ENCODE results near the gene DCHS1.

Gene DCHS1

DNA sequence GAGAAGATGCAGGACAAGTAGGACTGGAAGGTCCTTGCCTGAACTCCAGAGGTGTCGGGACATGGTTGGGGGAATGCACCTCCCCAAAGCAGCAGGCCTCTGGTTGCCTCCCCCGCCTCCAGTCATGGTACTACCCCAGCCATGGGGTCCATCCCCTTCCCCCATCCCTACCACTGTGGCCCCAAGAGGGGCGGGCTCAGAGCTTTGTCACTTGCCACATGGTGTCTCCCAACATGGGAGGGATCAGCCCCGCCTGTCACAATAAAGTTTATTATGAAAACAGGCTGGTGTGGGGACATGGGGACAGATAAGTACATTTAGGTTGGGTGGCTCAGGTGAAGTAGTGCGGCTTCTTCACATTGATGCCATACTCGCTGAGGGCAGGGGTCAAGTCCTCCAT is 45.0 kb downstream of the DCHS1 start:
- DNase-seq, result peak; percentile 12

DNA sequence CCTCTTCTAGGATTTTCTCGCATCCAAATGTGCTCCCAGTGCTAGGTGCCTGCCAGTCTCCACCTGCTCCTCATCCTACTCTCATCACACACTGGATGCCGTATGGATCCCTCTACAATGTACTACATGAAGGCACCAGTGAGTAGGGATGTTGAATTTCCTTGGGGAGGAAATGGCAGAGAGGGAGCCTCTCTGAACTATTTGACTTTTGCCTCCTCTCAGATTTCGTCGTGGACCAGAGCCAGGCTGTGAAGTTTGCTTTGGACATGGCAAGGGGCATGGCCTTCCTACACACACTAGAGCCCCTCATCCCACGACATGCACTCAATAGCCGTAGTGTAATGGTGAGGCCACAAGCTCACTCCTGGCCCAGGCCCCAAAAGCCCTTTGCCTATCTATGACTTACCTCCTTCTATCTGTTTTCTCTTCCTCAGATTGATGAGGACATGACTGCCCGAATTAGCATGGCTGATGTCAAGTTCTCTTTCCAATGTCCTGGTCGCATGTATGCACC is 46.0 kb downstream of the DCHS1 start:
- peak; percentile 9 for DNase-seq

DNA sequence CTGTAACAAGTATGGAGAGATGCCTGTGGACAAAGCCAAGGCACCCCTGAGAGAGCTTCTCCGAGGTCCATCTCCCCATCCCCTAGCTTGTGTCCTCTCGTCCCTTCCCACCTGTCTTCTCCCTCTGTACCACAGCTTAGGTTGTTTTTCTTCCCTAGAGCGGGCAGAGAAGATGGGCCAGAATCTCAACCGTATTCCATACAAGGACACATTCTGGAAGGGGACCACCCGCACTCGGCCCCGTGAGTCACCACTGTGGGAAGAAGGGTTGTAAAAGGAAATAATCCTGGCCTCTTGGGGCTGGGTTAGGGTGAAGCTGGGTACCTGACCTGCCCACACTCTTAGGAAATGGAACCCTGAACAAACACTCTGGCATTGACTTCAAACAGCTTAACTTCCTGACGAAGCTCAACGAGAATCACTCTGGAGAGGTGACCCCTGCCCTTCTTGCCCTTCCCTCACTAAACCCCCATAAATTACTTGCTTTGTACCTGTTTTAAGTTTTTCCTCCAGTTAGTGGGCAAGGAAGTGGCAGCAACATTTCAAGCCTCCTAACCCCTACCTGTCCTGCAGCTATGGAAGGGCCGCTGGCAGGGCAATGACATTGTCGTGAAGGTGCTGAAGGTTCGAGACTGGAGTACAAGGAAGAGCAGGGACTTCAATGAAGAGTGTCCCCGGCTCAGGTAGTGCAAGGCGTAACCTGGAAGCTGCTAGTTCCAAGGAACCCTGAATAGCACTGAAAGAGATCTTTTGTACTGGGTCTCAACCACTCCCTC is 46.7 kb downstream of the DCHS1 start:
- peak; percentile 7 for DNase-seq

DNA sequence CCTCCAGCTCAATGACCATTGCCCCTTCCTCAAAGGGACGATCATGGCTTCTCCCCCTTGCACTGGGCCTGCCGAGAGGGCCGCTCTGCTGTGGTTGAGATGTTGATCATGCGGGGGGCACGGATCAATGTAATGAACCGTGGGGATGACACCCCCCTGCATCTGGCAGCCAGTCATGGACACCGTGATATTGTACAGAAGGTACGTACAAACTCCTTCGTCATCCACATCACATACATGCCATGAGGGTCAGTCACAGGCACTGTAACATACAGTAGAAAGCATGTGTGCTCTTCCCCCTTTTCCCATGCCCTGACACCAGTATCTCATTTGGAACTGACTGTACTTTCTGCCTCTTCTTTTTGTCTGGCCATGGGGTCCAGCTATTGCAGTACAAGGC is 47.6 kb downstream of the DCHS1 start:
- DNase-seq, result no peak

DNA sequence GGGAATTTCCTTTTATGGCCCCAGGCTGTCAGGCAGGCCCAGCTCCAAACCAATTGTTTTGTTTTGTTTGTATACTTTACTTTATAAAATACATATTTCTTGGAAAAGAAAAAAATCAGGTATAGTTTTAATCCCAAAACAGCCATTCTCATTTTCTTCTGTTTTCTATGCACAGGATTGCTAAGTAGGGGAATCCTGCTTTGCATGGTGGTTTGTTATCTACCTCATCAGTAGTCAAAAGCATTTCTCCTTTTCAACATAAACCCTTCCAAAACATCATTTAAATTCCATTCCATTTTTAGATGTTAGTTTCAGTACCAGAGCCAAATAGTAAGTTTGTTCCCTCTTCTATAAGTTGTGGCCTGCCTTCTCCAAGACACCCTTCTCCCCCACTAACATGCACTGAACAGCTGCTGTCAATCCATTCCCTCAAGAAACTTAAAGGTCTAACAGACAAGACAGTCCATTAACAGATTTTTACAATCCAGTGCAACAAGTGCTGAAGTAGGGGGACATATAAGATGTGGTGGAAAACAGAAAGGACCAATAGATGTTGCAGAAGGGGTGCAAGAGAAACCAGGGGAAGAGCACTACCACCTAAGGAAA is 48.3 kb downstream of the DCHS1 start:
- DNase-seq, result no peak

DNA sequence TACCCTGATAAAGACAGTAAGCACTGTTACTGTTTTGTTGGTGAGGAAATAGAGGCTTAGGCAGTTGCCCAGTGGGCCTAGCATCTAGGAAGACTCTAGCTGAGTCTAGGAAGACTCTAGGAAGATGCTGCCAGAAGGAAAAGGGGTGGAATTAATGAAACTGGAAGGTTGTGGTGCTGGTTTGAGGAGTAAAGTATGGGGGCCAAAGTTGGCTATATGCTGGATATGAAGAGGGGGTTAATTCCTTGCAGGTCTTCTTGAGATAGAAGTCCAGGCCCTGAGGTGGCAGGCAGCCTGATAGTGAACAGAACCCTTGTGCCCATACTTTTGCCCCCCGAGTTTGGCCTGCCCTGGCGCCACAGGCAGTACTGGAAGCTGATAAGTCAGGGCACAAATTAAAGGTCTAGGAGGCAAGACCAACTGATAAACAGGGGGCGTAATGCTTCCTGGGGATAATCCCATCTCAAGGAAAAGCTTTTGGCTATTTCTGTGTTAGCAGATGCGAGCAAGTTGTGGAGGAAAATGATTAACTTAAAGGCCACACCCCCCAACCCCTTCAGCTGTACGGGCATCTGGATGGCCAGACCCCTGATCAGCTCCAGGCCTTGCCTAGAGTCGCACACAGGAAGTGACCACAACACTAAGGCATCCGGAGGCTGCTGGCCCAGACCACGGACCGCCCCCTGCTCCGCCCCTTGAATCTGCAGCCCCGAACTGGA is 49.0 kb downstream of the DCHS1 start:
- peak; percentile 76 for DNase-seq

DNA sequence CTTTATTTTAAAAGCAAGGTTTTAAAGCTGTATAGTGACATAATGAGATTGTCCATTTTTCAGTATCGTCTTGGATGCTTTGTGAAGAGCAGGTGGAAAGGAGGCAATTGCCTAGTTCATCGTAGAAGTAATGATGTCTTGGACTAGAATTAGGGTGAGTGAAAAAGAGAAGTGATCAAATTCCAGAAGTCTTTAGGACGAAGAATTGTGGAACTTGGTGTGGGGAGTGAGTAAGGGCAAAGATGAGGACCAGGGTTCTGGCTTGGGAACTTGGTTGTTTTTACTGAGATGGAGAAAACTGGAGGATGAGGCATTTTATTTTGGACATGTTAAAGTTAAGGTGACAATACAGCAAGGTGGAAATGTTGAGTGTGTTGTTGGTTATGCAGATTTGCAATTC is 50.8 kb downstream of the DCHS1 start:
- DNase-seq, result no peak

DNA sequence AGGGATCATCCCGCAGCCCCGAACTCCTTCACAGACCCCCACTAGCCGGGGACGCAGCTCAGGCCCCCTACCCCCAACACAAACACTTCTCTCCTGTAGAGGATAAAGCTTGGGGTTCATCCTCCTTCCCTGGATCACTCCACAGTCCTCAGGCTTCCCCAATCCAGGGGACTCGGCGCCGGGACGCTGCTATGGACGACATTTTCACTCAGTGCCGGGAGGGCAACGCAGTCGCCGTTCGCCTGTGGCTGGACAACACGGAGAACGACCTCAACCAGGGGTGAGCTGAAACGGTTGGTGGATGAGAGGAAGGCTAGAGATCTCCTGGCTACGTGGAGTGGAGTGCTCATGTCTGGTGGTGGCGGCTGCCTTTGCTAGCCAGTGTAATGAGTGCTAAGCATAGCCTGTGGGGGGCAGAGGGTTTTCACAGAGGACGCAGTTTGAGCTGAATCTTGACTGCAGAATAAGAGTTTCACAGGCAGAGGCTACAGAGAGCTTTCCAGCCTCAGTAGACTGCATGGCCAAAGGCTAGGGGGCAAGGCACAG is 51.5 kb downstream of the DCHS1 start:
- peak; percentile 69 for DNase-seq

DNA sequence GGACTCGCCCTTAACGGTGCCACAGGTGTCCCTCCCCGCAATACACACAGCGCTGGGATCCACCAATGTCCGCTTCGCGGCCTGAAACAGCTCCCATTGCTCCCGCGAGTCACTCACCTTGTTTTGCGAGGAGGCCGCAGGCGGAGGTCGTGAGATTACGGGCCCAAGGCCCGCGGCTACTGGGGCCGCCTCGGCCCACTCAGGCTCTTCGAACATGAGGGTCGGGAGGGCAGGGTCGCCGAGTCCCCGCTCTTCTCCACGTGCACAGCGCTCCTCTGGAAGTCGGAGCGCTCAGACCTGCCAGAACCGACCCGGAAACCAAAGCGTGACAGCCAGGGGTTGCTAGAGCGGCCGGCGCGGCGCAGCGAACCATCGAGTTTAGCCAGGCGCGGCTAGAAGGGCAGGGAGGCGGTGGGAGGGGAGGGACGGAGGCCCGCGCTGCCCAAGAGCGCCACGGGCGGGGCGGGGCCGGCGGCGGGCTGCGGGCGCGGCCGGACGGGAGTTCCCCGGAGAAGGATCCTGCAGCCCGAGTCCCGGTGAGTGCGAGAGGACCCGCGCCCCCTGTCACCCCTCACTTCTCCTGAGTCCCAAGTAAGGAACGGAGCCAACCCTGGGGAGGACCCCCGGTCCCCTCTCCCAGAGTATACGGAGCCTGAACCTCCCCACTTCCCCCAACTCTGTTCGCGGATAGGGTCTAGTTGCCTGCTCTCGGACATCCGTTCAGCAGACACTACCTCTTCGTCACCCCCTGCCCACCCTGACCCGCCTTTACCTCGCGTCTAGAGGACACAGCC is 52.1 kb downstream of the DCHS1 start, which contains the start of the genes ILK and RRP8:
ILK (plus strand) TSS at position 488 of the 794 bp plus-strand sequence. CDS start 498 bp downstream, outside the sequence.
RRP8 (minus strand) TSS at position 330 of the 794 bp plus-strand sequence; CDS start at position 216, 114 bp downstream.
- peak; percentile 89 for DNase-seq

DNA sequence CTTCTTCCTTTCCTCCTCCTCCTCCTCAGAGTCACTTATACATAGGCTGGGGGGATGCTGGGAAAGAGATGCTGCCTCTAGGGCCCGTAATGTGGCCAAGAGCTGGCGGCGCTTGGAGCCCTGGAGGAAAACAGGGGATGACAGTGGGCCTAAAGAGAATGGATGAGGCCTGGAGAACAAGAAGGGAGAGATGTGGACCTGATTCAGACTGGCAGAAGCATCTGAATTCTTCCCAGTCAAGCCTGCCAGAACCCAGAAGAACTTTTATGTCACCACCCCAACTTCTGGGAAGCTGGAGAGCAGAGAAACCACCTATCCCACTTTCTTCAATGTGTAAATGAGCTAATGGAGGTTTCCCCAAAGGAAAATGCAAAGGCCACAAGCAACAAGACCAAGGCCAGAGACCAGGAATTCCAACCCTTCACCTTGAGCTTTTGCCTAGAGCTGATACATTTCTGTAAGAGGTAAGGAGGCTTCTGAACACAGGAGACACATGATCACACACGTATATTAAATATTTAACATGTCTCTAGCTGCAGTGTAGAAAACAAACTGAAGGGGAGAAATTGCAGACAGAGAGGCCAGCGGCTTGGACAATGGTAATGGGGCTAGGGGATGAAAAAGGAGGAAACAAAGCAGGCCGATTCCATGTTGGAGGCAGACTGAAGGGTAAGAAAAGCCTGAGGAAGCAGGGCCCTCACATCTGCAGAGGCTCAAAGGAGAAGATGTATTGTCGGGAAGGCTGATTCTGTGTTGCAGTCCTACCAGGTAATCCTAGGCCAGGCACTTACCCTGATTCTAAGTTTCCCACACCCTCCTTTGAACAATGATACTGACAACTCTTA is 53.3 kb downstream of the DCHS1 start:
- DNase-seq, result no peak

DNA sequence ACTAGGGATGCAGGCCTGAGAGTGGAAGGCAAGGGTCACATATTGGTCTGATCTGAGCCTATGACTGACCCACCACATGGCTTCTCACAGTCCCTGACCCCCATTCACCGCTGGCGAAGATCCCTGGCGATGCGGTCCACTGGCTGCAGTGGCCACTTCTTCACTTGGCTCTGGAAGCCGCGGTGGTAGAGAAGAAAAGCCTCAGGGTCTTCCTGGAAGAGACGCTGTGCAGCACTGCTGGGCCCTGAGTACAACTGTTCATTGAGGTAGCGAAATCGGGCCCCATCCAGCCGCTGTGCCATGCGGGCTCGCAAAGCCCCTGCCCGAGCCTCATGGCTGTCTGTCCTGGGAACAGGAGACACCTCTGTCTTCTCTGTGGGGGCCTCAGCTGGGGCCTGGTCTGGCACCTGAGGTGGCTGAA is 54.6 kb downstream of the DCHS1 start:
- DNase-seq, result no peak

DNA sequence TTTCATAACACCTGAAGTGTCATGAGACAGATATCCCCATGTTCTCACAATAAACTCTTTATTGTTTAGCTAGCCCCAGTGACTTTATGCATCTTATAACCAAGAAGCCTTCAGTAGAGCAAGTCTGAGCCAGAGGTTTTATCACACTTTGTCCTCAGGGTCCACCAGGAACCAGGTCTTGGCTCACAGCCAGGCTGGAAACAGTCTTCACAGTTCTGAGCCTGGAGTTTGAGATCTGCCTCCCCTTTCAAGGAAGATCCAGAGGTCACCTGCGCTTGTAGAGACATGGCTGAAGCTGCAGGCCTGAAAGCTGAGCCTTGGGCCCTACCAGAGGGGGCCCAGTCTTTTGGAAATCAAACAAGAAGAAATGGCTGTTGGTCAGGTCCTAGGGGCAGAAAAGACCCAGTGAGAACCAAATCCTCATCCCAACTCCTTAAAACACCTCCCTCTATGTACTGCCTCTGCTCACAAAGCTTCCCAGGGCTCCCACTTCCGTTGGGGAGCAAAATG is 55.7 kb downstream of the DCHS1 start:
- DNase-seq, result no peak

DNA sequence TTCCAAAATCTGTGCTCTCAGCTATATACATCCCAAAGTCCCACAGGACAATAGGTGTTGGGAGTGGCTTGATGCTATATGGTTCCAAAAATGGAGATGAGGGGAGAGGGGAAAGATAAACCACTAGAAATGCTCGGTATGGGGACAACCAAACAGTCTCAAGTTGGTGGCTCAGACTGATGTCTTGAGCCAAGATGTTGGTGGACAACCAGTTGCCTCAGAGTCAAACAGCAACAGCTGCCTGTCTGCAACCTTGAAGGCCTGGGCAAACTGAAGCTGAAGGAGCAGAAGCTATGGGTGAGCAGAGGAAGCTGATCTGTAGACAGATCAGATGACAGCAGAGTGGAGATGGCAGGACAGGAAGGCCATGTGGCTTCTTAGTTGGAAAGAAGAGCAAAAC is 56.2 kb downstream of the DCHS1 start:
- DNase-seq, result no peak

DNA sequence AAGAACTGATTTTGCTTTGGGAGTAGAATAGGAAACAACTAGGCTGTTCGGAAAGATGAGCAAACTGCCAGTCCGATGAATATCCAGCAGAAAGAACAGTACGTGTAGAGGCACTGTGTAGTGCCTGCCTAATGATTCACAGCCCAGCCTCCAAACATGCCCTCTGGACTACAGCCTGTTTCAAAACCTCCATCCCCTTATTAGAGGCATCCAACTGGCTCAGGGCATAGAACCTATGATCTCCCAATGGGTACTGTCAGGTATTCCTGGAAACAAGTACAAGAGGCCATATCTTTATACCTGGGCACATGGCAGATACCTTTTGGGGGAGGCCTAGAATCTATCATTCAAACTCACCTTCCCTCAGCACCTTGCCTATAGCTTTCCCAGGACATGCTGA is 57.1 kb downstream of the DCHS1 start:
- DNase-seq, result no peak

DNA sequence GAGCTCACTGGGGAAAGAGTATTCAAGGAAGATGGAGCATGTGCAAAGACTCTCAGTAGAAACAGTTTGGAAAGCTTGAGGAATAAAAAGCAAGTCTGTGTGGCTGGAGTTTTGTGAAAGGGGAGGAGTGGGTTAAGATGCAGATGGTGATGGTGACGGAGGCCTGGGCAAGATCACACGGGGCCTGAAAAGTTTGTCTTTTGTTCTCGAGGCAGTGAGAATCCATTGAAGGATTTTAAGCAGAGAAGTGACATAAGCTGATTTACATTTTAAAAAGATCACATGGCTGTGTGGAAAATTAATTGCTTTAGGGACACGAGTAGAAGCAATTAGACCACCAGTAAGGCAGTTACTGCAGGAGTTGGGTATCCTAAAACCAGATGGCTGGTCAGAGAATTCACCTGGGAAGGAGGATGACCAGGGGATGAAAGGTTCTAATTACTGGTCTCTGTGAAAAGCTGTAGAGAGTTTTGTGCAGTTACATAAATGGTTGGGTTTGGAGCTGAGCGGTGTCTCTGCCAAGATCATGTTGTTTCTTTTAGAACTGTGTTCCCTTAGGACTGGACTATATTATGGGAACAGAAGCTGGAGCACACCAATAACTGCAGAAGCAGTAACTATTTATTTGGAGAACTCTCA is 59.3 kb downstream of the DCHS1 start:
- DNase-seq, result no peak

DNA sequence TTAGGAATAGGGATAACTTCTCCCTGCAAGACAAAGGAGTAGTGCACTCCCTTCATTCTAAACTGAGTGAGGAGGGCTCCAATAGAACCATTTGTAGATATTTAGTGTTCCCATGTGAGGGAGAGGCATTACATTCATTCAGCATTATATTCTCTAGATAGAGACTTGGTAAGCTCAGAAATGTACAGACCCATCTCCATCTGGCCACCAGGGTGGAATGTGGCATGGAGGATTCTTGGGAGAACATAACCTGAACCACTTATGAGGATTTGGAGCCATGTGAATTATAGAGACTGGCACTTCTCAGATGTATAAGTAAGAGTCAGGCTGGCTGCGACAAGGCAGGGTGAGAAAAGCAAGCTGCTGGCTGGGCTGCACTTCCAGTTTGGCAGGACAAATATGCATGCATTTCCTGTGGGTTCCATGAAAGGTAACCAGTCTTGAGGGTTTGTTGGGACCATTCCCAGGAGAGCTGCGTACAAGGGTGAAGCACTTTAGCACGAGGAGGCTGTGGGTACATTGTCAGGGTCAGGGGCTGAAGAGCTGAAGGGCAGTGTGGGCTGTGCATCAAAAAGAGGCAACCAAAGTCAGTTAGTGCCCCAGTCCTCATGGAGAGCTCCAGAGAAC is 61.4 kb downstream of the DCHS1 start:
- DNase-seq, result no peak

DNA sequence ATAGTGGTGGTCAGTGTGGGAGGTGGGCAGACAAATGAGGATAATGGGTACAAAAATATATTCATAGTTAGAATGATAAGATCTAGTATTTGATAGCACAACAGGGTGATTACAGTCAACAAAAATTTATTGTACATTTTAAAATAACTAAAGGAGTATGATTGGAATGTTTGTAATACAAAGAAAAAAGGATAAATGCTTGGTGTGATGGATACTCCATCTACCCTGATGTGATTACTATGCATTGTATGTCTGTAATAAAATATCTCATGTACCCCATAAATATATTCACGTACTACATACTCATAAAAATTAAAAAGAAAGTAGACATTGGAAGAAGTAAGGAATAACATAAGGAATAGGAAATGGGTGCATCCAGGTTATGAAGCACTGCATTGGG is 67.6 kb downstream of the DCHS1 start:
- no peak for DNase-seq

DNA sequence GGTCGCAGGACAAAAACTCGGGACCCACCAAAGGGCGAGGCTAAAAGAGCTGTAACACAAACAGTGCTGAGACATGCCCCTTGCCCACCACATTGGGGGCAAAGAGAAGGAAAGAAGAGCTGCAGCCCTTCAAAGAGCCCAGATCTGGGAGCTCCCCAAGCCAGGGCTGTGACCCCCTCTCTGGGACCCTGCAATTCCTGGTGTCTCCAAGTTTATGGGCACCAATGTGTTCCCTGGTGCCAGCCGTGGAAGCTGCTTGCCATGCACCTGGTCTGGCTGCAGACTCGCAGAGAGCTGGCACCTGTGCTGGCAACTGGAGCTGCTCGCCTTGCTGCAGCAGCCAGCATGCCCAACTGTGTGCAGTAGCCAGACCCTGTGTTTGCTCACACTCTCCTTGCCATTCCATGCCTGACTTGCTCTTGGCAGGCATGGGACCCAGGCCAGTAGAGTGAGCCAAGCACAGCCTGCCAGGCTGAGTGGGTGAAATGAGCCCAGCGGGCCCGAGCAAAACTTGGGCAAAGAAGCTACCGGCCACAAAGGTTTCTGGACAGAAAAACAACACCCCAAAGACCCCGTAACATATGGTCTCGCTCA is 68.2 kb downstream of the DCHS1 start:
- no peak for DNase-seq

DNA sequence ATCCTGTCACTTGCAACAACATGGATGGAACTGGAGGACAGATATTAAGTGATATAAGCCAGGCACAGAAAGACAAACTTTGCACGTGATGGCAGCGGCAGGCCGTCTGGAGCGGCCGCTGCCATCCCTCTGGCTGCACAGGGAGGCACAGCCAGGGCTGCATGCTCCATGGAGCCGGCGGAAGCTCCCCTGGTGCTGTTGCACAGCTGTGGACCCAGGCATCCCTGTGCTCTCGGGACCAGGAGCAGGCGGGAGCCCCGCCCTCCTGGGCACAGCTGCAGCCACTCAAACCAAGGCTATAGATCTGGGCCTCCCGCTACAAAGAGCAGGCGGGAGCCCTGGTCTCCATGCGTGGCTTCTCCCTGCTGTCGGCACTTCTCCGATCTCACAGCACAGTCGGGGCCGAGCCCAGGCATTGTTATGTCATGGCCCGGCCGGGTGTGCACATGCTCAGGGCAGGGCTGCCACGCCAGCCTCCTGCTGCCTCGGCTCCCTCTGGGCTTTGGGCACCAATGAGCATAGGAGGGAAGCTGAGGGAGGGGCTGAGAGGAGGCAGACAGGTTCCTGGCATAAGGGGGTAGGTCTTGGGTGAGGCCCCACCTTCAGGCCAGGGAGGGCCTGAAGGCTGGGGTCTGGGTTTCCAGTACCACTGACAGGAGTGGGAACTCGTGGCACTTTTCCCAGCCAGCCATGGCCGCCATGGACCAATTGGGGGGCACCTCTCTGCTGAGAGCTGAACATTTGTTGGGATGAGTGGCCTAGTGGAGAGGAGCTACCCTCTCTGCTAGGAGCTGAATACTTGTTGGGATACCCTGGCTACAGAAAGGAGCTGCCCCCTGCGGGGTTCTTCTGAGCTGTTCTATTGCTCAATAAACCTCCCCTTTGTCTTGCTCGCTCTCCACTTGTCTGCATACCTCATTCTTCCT is 68.9 kb downstream of the DCHS1 start:
- DNase-seq, result no peak

All from CD4-positive, alpha-beta T cell treated with Interleukin-15 for 1 hour (primary cell).